NT2/D1 (cell line): ENCODE data around the gene PRKAG2.

ENCODE experiments used
- DNase-seq: peaks from one replicate; pipeline ENCODE4 v3.0.0-alpha.2; 2011; ENCODE audit warnings: low read depth, low spot score
- H3K27me3 ChIP-seq: 2 replicates; pipeline ENCODE4 v1.6.0; 2011; ENCODE audit warnings: mild to moderate bottlenecking; ENCODE audit not compliant: insufficient read length, insufficient read depth
- H3K36me3 ChIP-seq: 2 replicates; pipeline ENCODE4 v1.6.1; 2011; ENCODE audit warnings: mild to moderate bottlenecking, low read length, mixed read lengths; ENCODE audit not compliant: insufficient read depth, insufficient read length
- H3K4me1 ChIP-seq: 2 replicates; pipeline ENCODE4 v1.5.1; 2011; ENCODE audit not compliant: insufficient read depth, insufficient read length
- H3K4me3 ChIP-seq: 2 replicates; pipeline ENCODE4 v1.5.1; 2011; ENCODE audit warnings: low read depth; ENCODE audit not compliant: insufficient read length
- H3K9ac ChIP-seq: 2 replicates; pipeline ENCODE4 v1.6.0; 2011; ENCODE audit warnings: low read depth; ENCODE audit not compliant: insufficient read length
- H3K9me3 ChIP-seq: 2 replicates; pipeline ENCODE4 v1.5.1; 2011; ENCODE audit warnings: mild to moderate bottlenecking, low read length; ENCODE audit not compliant: insufficient read depth
- SUZ12 ChIP-seq: IDR thresholded peaks from 2 replicates; pipeline ENCODE4 v1.6.1; 2011; ENCODE audit not compliant: insufficient read length, insufficient read depth; ENCODE audit errors: extremely low read depth
- YY1 ChIP-seq: IDR thresholded peaks from 2 replicates; pipeline ENCODE4 v1.6.1; 2011; ENCODE audit not compliant: insufficient read length, insufficient read depth
- ZNF274 ChIP-seq: IDR thresholded peaks from 2 replicates; pipeline ENCODE4 v1.6.1; 2011; ENCODE audit warnings: mild to moderate bottlenecking, low read depth, low read length

Gene PRKAG2

GRCh38 chr7:151888079-151889067 is 11.5 kb upstream of the PRKAG2 start:
- Histone ChIP-seq H3K36me3 (no peaks in the 10 kb centered on the region), H3K9ac (no peak overlapping the region), H3K4me3 (no peak overlapping the region), H3K27me3 (no peaks in the 10 kb centered on the region), H3K4me1 (peaks cover 5% of the 10 kb centered on the region), H3K9me3 (no peaks in the 10 kb centered on the region)
- TF ChIP-seq ZNF274, result no peak
- TF ChIP-seq YY1, result no peak
- no peak for TF ChIP-seq SUZ12
- no peak for DNase-seq

DNA sequence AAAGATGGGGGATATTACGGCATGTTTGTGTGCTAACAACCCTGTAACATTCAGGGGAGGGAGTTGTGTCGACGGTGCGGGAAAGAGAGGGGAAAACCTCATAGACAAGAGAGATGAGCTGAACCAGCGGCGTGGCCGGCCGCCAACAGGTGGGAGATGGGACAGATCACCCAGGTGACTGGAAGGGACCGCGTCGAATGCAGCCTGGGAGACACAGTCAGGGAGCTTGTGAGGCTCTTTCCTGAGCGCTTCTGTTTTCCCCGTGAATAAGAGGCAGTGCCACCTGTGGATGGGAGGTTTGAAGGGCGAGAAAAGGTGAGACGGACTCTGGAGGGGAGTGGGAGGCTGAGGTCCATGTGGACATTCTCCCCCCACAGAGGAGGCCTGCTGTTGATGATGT is 9.9 kb upstream of the PRKAG2 start:
- no peak overlapping the region for H3K9ac ChIP-seq
- no peak overlapping the region for H3K4me3 ChIP-seq
- peaks cover 5% of the 10 kb centered on the region for H3K4me1 ChIP-seq
- DNase-seq, result no peak
- H3K27me3 ChIP-seq, result no peaks in the 10 kb centered on the region
- TF ChIP-seq YY1 (no peak), ZNF274 (no peak), SUZ12 (no peak)
- no peaks in the 10 kb centered on the region for H3K36me3 ChIP-seq
- H3K9me3 ChIP-seq, result no peaks in the 10 kb centered on the region

GRCh38 chr7:151885202-151885580 is 8.3 kb upstream of the PRKAG2 start:
- Histone ChIP-seq H3K9me3 (no peaks in the 10 kb centered on the region), H3K36me3 (no peaks in the 10 kb centered on the region), H3K9ac (no peak overlapping the region), H3K4me1 (peaks cover 4% of the 10 kb centered on the region), H3K4me3 (no peak overlapping the region), H3K27me3 (no peaks in the 10 kb centered on the region)
- TF ChIP-seq ZNF274 (no peak), SUZ12 (no peak), YY1 (no peak)
- DNase-seq, result no peak

DNA sequence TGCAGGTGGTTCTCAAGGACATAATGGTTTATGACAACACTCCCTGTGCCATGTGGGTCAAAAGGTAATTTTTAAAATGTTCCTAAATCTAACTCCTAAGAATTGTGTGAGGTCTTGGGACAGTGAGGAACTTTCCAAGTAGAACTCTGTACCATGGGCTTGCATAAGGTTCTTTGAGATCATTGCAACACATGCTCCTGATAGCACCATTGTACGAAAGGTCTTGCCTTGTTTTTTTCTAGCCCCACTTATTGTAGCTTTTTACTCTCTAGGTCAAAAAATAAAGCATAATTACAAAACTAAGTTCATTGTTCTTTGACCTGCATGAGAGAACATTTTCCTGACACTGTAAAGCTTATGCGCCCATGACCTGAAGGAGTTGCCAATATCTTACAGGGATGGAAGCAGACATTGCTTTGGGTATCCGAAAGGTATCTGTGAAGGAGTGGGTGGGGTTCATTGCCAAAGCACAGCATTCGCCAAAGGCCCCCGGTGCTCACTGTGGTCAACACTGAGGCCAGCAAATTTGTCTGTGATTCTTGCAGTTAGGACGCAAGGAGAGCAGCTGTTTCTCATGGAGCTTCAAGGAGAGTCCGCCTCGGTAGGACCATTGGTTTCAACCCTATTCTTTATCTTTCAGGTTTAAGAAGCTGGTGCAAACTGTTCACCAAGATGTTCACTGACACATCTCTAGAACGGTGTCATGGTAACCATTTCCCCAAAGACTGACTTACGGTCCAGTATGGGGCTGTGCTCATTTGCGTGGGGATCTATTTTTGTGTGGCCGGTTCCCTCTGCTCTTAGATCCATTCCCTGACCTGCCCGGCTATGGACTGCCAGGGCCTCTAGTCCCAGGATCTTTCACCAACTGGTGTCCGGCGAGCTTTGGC is 7.6 kb upstream of the PRKAG2 start:
- Histone ChIP-seq H3K27me3 (peaks cover 3% of the 10 kb centered on the region), H3K4me3 (no peak overlapping the region), H3K4me1 (no peaks in the 10 kb centered on the region)

DNA sequence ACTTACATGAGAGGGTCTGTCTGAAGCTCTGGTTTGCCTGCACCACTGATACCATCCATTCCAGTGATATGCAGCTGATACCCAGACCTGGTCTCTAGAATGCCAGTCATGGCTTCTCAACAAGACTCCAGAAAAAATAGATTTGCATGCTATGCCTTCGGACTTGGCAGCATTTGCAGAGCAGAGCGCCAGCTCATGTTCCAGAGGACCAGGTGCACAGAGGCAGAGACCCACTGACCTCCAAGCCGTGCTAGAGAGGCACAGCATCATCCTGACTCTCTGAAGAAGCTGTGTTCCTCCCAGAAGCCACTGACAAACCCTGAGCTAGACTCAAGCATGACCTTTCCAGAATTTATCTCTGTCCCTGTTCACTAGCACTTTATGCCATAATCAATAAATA is 6.9 kb upstream of the PRKAG2 start:
- Histone ChIP-seq H3K9me3 (no peaks in the 10 kb centered on the region), H3K4me3 (no peak overlapping the region), H3K9ac (no peak overlapping the region), H3K27me3 (peaks cover 10% of the 10 kb centered on the region), H3K36me3 (no peaks in the 10 kb centered on the region), H3K4me1 (no peaks in the 10 kb centered on the region)
- DNase-seq, result no peak
- TF ChIP-seq SUZ12 (no peak), ZNF274 (no peak), YY1 (no peak)

More for the DNA sequence above, 7.6 kb upstream of the PRKAG2 start:
- Histone ChIP-seq H3K9me3 (no peaks in the 10 kb centered on the region), H3K36me3 (no peaks in the 10 kb centered on the region), H3K9ac (no peak overlapping the region)
- TF ChIP-seq YY1, result no peak
- TF ChIP-seq SUZ12, result no peak
- no peak for TF ChIP-seq ZNF274
- no peak for DNase-seq

GRCh38 chr7:151882734-151883133 is 5.8 kb upstream of the PRKAG2 start:
- Histone ChIP-seq H3K9me3 (no peaks in the 10 kb centered on the region), H3K4me1 (no peaks in the 10 kb centered on the region), H3K4me3 (no peak overlapping the region), H3K9ac (no peak overlapping the region), H3K27me3 (peaks cover 21% of the 10 kb centered on the region), H3K36me3 (no peaks in the 10 kb centered on the region)
- TF ChIP-seq SUZ12, result no peak
- TF ChIP-seq YY1, result no peak
- TF ChIP-seq ZNF274, result no peak
- no peak for DNase-seq

DNA sequence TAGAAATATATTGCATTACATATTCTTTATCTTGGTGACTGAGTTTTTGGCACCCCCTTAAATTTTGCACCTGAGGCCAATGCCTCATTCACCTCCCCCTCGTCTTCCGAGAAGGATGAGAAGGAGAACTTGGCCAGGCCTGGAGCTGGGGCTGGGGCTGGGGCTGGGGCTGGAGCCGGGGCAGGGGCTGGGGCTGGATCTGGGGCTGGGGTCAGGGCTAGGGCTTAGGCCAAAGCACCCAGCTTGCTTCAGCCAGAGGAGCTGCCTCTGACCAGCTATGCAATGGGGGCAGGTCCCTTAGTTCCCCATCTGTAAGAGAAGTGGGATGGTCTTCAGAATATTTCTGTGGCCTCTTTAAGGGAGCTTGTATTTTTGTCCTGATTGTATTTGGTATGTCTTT is 3.8 kb upstream of the PRKAG2 start:
- no peaks in the 10 kb centered on the region for H3K9me3 ChIP-seq
- H3K36me3 ChIP-seq, result no peaks in the 10 kb centered on the region
- H3K4me3 ChIP-seq, result no peak overlapping the region
- DNase-seq, result no peak
- H3K27me3 ChIP-seq, result peaks cover 32% of the 10 kb centered on the region
- TF ChIP-seq YY1, result no peak
- TF ChIP-seq ZNF274, result no peak
- TF ChIP-seq SUZ12, result no peak
- H3K4me1 ChIP-seq, result no peaks in the 10 kb centered on the region
- H3K9ac ChIP-seq, result no peak overlapping the region
